Measurements from ENCODE around the gene INTS11.

INTS11 gene

DNA sequence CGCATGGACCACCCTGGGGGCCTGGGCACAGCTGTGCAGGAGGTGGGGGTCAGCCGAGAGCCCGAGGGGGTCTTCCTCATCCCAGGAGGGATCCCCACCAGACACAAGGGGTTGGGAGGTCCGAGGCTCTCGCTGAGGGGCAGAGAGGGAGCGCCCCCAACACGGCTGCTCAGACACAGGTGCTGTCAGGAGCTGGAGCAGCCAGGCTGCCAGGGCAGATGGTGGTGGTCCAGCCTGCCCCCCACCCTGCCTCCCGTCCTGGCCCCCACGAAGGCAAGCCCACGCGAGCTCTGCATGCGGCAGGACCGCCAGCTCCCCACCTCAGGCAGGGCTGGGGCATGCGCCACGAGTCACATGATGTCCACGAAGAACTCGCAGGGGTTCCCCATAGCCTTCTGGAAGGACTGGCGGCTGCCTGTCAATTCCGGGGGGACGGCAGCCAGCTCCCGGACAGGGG is 11.4 kb upstream of the INTS11 start:
- TF ChIP-seq, protein P1, sequence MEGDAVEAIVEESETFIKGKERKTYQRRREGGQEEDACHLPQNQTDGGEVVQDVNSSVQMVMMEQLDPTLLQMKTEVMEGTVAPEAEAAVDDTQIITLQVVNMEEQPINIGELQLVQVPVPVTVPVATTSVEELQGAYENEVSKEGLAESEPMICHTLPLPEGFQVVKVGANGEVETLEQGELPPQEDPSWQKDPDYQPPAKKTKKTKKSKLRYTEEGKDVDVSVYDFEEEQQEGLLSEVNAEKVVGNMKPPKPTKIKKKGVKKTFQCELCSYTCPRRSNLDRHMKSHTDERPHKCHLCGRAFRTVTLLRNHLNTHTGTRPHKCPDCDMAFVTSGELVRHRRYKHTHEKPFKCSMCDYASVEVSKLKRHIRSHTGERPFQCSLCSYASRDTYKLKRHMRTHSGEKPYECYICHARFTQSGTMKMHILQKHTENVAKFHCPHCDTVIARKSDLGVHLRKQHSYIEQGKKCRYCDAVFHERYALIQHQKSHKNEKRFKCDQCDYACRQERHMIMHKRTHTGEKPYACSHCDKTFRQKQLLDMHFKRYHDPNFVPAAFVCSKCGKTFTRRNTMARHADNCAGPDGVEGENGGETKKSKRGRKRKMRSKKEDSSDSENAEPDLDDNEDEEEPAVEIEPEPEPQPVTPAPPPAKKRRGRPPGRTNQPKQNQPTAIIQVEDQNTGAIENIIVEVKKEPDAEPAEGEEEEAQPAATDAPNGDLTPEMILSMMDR (conservative IDR thresholded peaks at IDR 0.05; ENCODE audit: low read depth, low read length): no peak
- no peak for DNase-seq (ENCODE audit: low read depth)
- H3K4me3 ChIP-seq (ENCODE audit: low read length): no peak overlapping the region

DNA sequence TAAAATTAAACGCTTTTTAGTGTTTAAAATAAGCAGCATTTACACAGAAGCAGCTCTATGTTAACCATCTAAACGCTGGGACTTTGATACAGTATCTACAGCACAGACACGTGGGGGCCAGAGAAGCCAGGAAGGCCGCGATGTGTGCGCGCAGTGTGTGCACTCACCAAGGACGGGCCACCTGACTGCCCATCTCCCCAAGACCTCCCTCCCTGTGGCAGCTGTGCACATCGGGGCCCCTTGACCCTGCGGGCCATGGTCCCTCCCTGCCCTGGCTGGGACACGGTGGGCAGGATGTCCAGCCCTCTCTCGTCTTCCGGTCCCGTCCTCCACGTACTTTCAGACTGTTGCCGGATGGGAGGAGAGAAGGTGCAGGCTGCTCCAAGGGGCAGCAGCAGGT is 10.8 kb upstream of the INTS11 start:
- no peak overlapping the region for H3K4me3 ChIP-seq (ENCODE audit: low read length)
- TF ChIP-seq, protein P1 (conservative IDR thresholded peaks at IDR 0.05; ENCODE audit: low read depth, low read length): no peak
- no peak for DNase-seq (ENCODE audit: low read depth)

DNA sequence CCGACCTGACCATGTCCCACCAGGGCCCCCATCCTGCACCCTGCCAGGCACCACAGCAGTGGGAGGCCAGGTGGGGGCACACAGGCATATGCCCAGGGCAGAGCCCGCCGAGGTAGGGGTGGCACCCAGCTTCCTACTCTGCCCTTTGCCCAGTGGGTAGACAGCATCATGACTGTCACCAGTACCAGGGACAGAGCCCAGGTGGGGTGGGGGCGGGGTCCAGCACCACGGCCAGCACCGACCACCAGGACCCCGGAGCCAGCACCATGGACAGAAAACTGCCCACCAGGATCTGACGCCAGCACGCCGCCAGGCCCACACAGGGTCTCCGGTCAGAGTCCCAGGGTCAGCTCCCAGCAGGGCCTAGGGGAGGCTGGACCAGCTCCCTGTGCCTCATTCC is 10.4 kb upstream of the INTS11 start:
- no peak overlapping the region for H3K4me3 ChIP-seq (ENCODE audit: low read length)
- TF ChIP-seq, protein P1 (conservative IDR thresholded peaks at IDR 0.05; ENCODE audit: low read depth, low read length): no peak
- DNase-seq (ENCODE audit: low read depth): no peak

DNA sequence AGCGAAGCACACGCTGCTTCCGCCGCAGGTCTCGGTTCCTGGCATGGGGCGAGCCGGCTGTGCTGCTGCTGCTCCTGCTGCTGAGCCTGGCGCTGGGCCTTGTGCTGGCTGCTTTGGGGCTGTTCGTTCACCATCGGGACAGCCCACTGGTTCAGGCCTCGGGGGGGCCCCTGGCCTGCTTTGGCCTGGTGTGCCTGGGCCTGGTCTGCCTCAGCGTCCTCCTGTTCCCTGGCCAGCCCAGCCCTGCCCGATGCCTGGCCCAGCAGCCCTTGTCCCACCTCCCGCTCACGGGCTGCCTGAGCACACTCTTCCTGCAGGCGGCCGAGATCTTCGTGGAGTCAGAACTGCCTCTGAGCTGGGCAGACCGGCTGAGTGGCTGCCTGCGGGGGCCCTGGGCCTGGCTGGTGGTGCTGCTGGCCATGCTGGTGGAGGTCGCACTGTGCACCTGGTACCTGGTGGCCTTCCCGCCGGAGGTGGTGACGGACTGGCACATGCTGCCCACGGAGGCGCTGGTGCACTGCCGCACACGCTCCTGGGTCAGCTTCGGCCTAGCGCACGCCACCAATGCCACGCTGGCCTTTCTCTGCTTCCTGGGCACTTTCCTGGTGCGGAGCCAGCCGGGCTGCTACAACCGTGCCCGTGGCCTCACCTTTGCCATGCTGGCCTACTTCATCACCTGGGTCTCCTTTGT is 9.2 kb upstream of the INTS11 start:
- DNase-seq (ENCODE audit: low read depth): no peak
- no peak overlapping the region for H3K4me3 ChIP-seq (ENCODE audit: low read length)
- TF ChIP-seq, protein P1 (conservative IDR thresholded peaks at IDR 0.05; ENCODE audit: low read depth, low read length): no peak

DNA sequence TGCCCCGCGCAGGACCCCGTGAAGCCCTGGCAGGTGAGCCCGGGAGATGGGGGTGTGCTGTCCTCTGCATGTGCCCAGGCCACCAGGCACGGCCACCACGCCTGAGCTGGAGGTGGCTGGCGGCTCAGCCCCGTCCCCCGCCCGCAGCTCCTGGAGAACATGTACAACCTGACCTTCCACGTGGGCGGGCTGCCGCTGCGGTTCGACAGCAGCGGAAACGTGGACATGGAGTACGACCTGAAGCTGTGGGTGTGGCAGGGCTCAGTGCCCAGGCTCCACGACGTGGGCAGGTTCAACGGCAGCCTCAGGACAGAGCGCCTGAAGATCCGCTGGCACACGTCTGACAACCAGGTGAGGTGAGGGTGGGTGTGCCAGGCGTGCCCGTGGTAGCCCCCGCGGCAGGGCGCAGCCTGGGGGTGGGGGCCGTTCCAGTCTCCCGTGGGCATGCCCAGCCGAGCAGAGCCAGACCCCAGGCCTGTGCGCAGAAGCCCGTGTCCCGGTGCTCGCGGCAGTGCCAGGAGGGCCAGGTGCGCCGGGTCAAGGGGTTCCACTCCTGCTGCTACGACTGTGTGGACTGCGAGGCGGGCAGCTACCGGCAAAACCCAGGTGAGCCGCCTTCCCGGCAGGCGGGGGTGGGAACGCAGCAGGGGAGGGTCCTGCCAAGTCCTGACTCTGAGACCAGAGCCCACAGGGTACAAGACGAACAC is 8.5 kb upstream of the INTS11 start:
- H3K4me3 ChIP-seq (ENCODE audit: low read length): no peak overlapping the region
- DNase-seq (ENCODE audit: low read depth): no peak
- TF ChIP-seq, protein P1 (conservative IDR thresholded peaks at IDR 0.05; ENCODE audit: low read depth, low read length): no peak

DNA sequence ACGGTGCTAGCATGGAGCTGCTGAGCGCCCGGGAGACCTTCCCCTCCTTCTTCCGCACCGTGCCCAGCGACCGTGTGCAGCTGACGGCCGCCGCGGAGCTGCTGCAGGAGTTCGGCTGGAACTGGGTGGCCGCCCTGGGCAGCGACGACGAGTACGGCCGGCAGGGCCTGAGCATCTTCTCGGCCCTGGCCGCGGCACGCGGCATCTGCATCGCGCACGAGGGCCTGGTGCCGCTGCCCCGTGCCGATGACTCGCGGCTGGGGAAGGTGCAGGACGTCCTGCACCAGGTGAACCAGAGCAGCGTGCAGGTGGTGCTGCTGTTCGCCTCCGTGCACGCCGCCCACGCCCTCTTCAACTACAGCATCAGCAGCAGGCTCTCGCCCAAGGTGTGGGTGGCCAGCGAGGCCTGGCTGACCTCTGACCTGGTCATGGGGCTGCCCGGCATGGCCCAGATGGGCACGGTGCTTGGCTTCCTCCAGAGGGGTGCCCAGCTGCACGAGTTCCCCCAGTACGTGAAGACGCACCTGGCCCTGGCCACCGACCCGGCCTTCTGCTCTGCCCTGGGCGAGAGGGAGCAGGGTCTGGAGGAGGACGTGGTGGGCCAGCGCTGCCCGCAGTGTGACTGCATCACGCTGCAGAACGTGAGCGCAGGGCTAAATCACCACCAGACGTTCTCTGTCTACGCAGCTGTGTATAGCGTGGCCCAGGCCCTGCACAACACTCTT is 7.7 kb upstream of the INTS11 start:
- no peak overlapping the region for H3K4me3 ChIP-seq (ENCODE audit: low read length)
- TF ChIP-seq, protein P1 (conservative IDR thresholded peaks at IDR 0.05; ENCODE audit: low read depth, low read length): no peak
- DNase-seq (ENCODE audit: low read depth): no peak

All from retinal pigment epithelial cell (primary cell).